A673 (cell line): Measurements from ENCODE around the gene SMC1A. TPM values are rescaled to one million over a fixed set of nuclear protein-coding genes. Genes with fewer than 3 reads are reported as not detected.
"Not testable (repeated sequence)": the region's sequence is repeated elsewhere in the genome, so short reads cannot be mapped to it uniquely, and the experiment has no call there.

ENCODE experiments used
- BruUV-seq: library from RNA; stranded (reverse); fragments of 400-500 nt; replicated peaks from 2 replicates; lab custom pipeline; 2021; lab: Mats Ljungman, UMichigan
- CTCF ChIA-PET: fragments of 300-600 bp; sonication (Branson Sonifier 250); formaldehyde crosslinking; loops from one replicate; lab custom pipeline; 2022; ENCODE audit warnings: antibody characterized with exemption; lab: Charles Lee
- POLR2A ChIA-PET: fragments of 300-600 bp; sonication (Branson Sonifier 250); formaldehyde crosslinking; loops from one replicate; lab custom pipeline; 2022; ENCODE audit warnings: antibody characterized with exemption; ENCODE audit not compliant: low non-redundant PET; lab: Charles Lee
- DNase-seq: peaks from one replicate; pipeline ENCODE4 v3.0.0-alpha.2; 2015; ENCODE audit warnings: low spot score
- H3K27ac ChIP-seq: fragments of 200-600 bp; sonication (generic); 2 replicates; pipeline ENCODE4 v1.5.1; 2016; ENCODE audit warnings: mixed run types, low read depth, mild to moderate bottlenecking, mixed read lengths, antibody characterized with exemption, low read length; ENCODE audit not compliant: poor library complexity, severe bottlenecking
- H3K27me3 ChIP-seq: fragments of 200-600 bp; sonication (generic); replicated peaks from 2 replicates; pipeline ENCODE4 v1.6.1; 2017; ENCODE audit warnings: mixed run types, low read depth, mild to moderate bottlenecking, mixed read lengths, antibody characterized with exemption, low read length; ENCODE audit not compliant: insufficient read depth, poor library complexity
- H3K36me3 ChIP-seq: fragments of 200-600 bp; sonication (generic); 2 replicates; pipeline ENCODE4 v1.6.1; 2016; ENCODE audit warnings: mixed run types, mild to moderate bottlenecking, mixed read lengths, antibody characterized with exemption, low read length; ENCODE audit not compliant: insufficient read depth, poor library complexity, severe bottlenecking
- H3K4me1 ChIP-seq: fragments of 200-600 bp; sonication (generic); 2 replicates; pipeline ENCODE4 v1.6.1; 2017; ENCODE audit warnings: mixed run types, mild to moderate bottlenecking, mixed read lengths, antibody characterized with exemption, low read length; ENCODE audit not compliant: insufficient read depth, poor library complexity, severe bottlenecking
- H3K4me3 ChIP-seq: fragments of 200-600 bp; sonication (generic); 2 replicates; pipeline ENCODE4 v1.5.1; 2016; ENCODE audit warnings: low read depth, mixed run types, mild to moderate bottlenecking, mixed read lengths, low read length; ENCODE audit not compliant: poor library complexity, severe bottlenecking
- H3K9me3 ChIP-seq: fragments of 200-600 bp; sonication (generic); 2 replicates; pipeline ENCODE4 v1.6.1; 2016; ENCODE audit warnings: mixed run types, low read depth, mild to moderate bottlenecking, mixed read lengths, antibody characterized with exemption, low read length; ENCODE audit not compliant: poor library complexity, severe bottlenecking
- EZH2 ChIP-seq: fragments of 200-600 bp; sonication (generic); IDR thresholded peaks from 2 replicates; pipeline ENCODE4 v1.6.1; 2017; ENCODE audit warnings: borderline replicate concordance, low read depth, mild to moderate bottlenecking, mixed read lengths, antibody characterized with exemption, low read length; ENCODE audit not compliant: poor library complexity, severe bottlenecking
- intact Hi-C: fragments of 100-400 bp; cut with micrococcal nuclease; formaldehyde crosslinking; loops from one replicate; pipeline ENCODE4 v1.10.0; 2022; ENCODE audit not compliant: unreplicated experiment
- total RNA-seq: library from RNA; stranded (reverse); gene quantifications from 2 replicates; pipeline ENCODE4 v1.2.3, GENCODE V29; 2021
- TF ChIP-seq, protein P1 (sequence below): fragments of 300-800, 200-600 bp; sonication (generic); conservative IDR thresholded peaks from 2 replicates; pipeline ENCODE4 v1.5.1; 2017; ENCODE audit warnings: low read depth, mild to moderate bottlenecking, antibody characterized with exemption, low read length, moderate library complexity, mixed read lengths

Gene SMC1A
- total RNA-seq, 1 experiment from 2014 or later, result 230 TPM

DNA sequence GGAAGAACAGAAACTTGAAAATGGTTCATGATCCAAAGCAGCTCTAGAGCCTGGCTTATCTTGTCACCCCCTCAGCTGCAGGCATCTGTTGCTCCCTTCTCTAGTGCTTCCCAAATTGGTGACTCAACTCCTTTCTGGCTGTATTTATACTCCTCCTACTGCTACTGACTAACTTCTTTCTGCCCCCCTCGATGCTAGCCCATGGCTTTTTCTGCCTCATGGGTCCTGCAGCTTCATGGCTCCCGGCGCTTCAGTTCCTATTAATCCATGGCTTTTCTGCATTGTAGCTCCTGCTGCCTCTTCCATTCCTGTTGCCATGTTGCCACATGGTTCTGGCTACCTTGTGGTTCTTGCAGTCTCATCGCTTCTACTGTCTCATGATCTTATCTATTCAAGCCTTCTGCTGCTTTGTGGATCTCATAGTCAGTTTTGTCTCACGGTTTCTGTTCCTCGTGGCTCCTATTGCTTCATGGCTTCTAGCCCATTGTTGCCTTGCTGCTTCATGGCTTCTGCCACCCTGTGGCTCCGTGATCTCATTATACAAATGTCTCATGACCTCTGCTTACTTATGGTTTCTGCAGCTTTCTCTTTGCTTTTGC is 48.1 kb downstream of the SMC1A start:
- TF ChIP-seq, protein P1, sequence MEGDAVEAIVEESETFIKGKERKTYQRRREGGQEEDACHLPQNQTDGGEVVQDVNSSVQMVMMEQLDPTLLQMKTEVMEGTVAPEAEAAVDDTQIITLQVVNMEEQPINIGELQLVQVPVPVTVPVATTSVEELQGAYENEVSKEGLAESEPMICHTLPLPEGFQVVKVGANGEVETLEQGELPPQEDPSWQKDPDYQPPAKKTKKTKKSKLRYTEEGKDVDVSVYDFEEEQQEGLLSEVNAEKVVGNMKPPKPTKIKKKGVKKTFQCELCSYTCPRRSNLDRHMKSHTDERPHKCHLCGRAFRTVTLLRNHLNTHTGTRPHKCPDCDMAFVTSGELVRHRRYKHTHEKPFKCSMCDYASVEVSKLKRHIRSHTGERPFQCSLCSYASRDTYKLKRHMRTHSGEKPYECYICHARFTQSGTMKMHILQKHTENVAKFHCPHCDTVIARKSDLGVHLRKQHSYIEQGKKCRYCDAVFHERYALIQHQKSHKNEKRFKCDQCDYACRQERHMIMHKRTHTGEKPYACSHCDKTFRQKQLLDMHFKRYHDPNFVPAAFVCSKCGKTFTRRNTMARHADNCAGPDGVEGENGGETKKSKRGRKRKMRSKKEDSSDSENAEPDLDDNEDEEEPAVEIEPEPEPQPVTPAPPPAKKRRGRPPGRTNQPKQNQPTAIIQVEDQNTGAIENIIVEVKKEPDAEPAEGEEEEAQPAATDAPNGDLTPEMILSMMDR, result no peak
- TF ChIP-seq EZH2, result no peak
- POLR2A ChIA-PET, result no interaction called here
- no peaks in the 10 kb centered on the region for H3K27me3 ChIP-seq
- no peak overlapping the region for H3K4me3 ChIP-seq
- H3K4me1 ChIP-seq, result no peaks in the 10 kb centered on the region
- DNase-seq, result no peak
- H3K27ac ChIP-seq, result no peak overlapping the region
- no peaks in the 10 kb centered on the region for H3K9me3 ChIP-seq
- BruUV-seq, result no TSS peak
- CTCF ChIA-PET, result no interaction called here
- peaks cover 19% of the 10 kb centered on the region for H3K36me3 ChIP-seq
- intact Hi-C loops, result no loop called here

DNA sequence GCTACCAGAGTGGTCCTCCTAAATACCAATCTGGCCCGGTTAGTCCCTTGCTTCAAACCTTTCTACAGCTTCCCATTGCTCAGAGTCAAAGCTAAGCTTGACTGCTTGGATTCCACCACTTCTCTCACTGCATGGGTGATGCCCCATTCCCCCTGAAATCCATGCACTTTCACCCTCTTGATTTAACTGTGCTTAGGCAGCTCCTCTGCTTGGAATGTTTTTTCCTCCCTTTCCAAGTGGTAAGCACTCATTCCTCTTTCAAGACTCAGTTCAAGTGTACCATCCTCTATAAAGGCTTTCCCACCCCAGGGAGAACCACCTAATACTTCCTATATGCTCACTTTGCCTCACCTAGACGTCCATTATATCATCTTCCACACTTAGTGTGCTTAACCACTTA is 49.1 kb downstream of the SMC1A start:
- no peaks in the 10 kb centered on the region for H3K4me1 ChIP-seq
- H3K36me3 ChIP-seq, result peaks cover 8% of the 10 kb centered on the region
- H3K9me3 ChIP-seq, result peaks cover 2% of the 10 kb centered on the region
- BruUV-seq, result no TSS peak
- no peak for DNase-seq
- intact Hi-C loops, result no loop called here
- H3K27me3 ChIP-seq, result no peaks in the 10 kb centered on the region
- POLR2A ChIA-PET, result no interaction called here
- TF ChIP-seq, protein P1, result no peak
- no peak for TF ChIP-seq EZH2
- H3K27ac ChIP-seq, result no peak overlapping the region
- CTCF ChIA-PET, result no interaction called here
- H3K4me3 ChIP-seq, result no peak overlapping the region

DNA sequence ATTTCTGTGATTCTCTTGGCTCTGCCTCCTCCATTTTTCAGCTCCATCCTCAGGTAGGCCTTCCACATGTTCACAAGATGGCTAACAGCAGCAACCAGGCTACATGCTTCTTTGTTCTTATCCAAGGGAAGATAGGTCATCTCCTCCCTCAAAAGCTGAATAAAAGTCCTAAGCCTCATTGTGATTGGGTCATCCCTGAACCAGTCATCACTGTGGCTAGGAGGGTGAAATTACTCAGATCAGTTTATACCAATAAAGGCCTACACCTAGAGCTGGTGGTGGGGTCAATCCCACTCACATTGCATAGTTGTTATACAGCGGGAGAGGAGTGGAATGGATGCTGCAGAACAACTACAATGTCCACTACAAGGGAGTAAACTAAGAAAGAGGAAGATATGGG is 56.0 kb downstream of the SMC1A start:
- intact Hi-C loops, H3K27me3 ChIP-seq, DNase-seq, POLR2A ChIA-PET, BruUV-seq, H3K4me3 ChIP-seq, CTCF ChIA-PET, H3K36me3 ChIP-seq, H3K4me1 ChIP-seq, H3K27ac ChIP-seq, H3K9me3 ChIP-seq: not testable (repeated sequence)

DNA sequence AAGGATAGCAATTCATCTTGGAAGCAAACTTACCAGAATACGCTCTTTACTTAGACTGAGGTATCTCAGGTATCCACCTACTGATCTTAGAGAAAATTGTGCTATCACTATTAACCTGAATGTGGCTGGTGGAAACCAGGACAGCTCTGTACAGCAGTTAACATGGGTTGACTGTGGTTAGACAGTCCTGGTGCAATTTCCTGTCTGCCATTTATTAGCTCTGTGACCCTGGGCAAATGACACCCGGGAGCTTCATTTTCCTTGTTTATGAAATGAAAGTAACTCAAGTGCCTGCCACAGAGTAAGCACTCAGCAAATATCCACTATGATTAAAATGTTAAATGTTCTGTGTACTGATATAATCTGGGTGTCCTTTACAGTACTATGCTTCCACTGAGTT is 60.0 kb downstream of the SMC1A start:
- Histone ChIP-seq H3K9me3 (no peaks in the 10 kb centered on the region), H3K27me3 (no peaks in the 10 kb centered on the region), H3K4me1 (no peaks in the 10 kb centered on the region), H3K36me3 (no peaks in the 10 kb centered on the region), H3K4me3 (no peak overlapping the region), H3K27ac (no peak overlapping the region)
- BruUV-seq, result no TSS peak
- DNase-seq, result no peak
- intact Hi-C loops, result no loop called here
- no peak for TF ChIP-seq EZH2
- TF ChIP-seq, protein P1, result no peak
- POLR2A ChIA-PET, result no interaction called here
- CTCF ChIA-PET, result no interaction called here
